Astrocyte (in vitro differentiated cells and primary cell): ENCODE measurements around the gene WNT5B.

Experiments used
- EZH2 ChIP-seq: IDR thresholded peaks from 2 replicates; pipeline ENCODE4 v1.6.1; 2012; ENCODE audit warnings: mild to moderate bottlenecking, low read length, inconsistent platforms; ENCODE audit not compliant: insufficient read depth
- TF ChIP-seq, protein P1 (sequence below): IDR thresholded peaks from 2 replicates; pipeline ENCODE4 v1.5.1; 2011; ENCODE audit warnings: low read depth, mild to moderate bottlenecking, inconsistent platforms, low read length, moderate library complexity; ENCODE audit not compliant: insufficient read depth

DNA sequence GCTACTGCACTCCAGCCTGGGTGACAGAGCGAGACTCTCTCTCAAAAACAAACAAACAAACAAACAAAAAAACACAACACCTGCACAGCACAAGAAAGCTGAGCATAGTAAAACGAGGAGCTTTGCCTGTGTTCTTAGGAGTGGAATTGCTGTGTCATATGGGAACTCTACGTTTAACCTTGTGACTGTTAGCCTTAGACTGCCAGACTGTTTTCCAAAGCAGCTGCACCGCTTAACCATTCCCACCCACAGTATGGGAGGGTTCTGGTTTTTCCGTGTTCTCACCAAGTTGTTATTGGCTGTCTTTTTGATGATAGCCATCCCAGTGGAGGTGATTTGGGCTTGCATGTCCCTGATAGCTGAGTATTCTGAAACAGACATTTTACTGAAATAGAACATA lies 9.2 kb downstream of the WNT5B start:
- TF ChIP-seq, protein P1, sequence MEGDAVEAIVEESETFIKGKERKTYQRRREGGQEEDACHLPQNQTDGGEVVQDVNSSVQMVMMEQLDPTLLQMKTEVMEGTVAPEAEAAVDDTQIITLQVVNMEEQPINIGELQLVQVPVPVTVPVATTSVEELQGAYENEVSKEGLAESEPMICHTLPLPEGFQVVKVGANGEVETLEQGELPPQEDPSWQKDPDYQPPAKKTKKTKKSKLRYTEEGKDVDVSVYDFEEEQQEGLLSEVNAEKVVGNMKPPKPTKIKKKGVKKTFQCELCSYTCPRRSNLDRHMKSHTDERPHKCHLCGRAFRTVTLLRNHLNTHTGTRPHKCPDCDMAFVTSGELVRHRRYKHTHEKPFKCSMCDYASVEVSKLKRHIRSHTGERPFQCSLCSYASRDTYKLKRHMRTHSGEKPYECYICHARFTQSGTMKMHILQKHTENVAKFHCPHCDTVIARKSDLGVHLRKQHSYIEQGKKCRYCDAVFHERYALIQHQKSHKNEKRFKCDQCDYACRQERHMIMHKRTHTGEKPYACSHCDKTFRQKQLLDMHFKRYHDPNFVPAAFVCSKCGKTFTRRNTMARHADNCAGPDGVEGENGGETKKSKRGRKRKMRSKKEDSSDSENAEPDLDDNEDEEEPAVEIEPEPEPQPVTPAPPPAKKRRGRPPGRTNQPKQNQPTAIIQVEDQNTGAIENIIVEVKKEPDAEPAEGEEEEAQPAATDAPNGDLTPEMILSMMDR, result no peak
- no peak for TF ChIP-seq EZH2
